ENCODE measurements around the gene NUBP2. TPM values are rescaled to one million over a fixed set of nuclear protein-coding genes. Genes with fewer than 3 reads are reported as not detected.

The NUBP2 gene
- total RNA-seq, 1 donor from 2014 or later: 81.6 TPM

GRCh38 chr16:1770328-1771187 lies 12.2 kb upstream of the NUBP2 start:
- H3K27ac Mint-ChIP-seq: peak overlapping the region; percentile 63
- no peaks in the 10 kb centered on the region for H3K27me3 Mint-ChIP-seq (ENCODE audit: insufficient read depth)
- peaks cover 8% of the 10 kb centered on the region for H3K4me1 Mint-ChIP-seq (ENCODE audit: low read depth)
- peaks cover 19% of the 10 kb centered on the region for H3K36me3 Mint-ChIP-seq (ENCODE audit: low read depth)
- DNase-seq (ENCODE audit: low spot score): peak; percentile 37
- H3K9me3 Mint-ChIP-seq: no peaks in the 10 kb centered on the region
- intact Hi-C loops (cut with micrococcal nuclease): loop anchor here (5.0 kb wide), 1 partner anchor 63 kb away; the partner anchor contains the start of gene MAPK8IP3
- H3K4me3 Mint-ChIP-seq: peak overlapping the region; percentile 100

- H3K4me1 Mint-ChIP-seq (ENCODE audit: low read depth): peaks cover 8% of the 10 kb centered on the region
- peaks cover 19% of the 10 kb centered on the region for H3K36me3 Mint-ChIP-seq (ENCODE audit: low read depth)
- no peaks in the 10 kb centered on the region for H3K9me3 Mint-ChIP-seq
- peak within 1 kb of the TSS; percentile 98 for H3K27ac Mint-ChIP-seq
- H3K4me3 Mint-ChIP-seq: peak within 1 kb of the TSS; percentile 100
- peak; percentile 80 for DNase-seq (ENCODE audit: low spot score)
- H3K27me3 Mint-ChIP-seq (ENCODE audit: insufficient read depth): no peaks in the 10 kb centered on the region
- intact Hi-C loops (cut with micrococcal nuclease): loop anchor here (5.0 kb wide), 1 partner anchor 64 kb away; the partner anchor contains the start of gene MAPK8IP3
Measured at GRCh38 chr16:1771188-1771863, 11.4 kb upstream of the NUBP2 start, which contains the start of gene NME3. TSS of gene NME3 (minus strand) at chr16:1771543. CDS start at chr16:1771534, 9 bp downstream.

GRCh38 chr16:1771864-1772361 lies 10.8 kb upstream of the NUBP2 start:
- Mint-ChIP-seq H3K4me3 (peak overlapping the region; percentile 100), H3K4me1 (ENCODE audit: low read depth) (peaks cover 8% of the 10 kb centered on the region), H3K27ac (peak overlapping the region; percentile 98), H3K27me3 (ENCODE audit: insufficient read depth) (no peaks in the 10 kb centered on the region), H3K36me3 (ENCODE audit: low read depth) (peaks cover 18% of the 10 kb centered on the region), H3K9me3 (no peaks in the 10 kb centered on the region)
- intact Hi-C loops (cut with micrococcal nuclease): loop anchor here (2.0 to 5.0 kb wide), 3 partner anchors 65 to 171 kb away; partner anchors contain the start of genes CRAMP1, IFT140, MAPK8IP3 and MSRB1
- no peak for DNase-seq (ENCODE audit: low spot score)

- Mint-ChIP-seq H3K27ac (peak within 1 kb of the TSS; percentile 98), H3K36me3 (ENCODE audit: low read depth) (peaks cover 16% of the 10 kb centered on the region), H3K27me3 (ENCODE audit: insufficient read depth) (no peaks in the 10 kb centered on the region), H3K9me3 (no peaks in the 10 kb centered on the region), H3K4me1 (ENCODE audit: low read depth) (peaks cover 8% of the 10 kb centered on the region), H3K4me3 (peak within 1 kb of the TSS; percentile 100)
- DNase-seq (ENCODE audit: low spot score): peak; percentile 46
- intact Hi-C loops (cut with micrococcal nuclease): loop anchor here (2.0 to 5.0 kb wide), 3 partner anchors 65 to 170 kb away; partner anchors contain the start of genes CRAMP1, IFT140, MAPK8IP3 and MSRB1
Measured at GRCh38 chr16:1772362-1772907, 10.3 kb upstream of the NUBP2 start, which contains the start of gene EME2. TSS of gene EME2 (plus strand) at chr16:1772810. CDS start at chr16:1773228, 418 bp downstream.

- DNase-seq (ENCODE audit: low spot score): peak; percentile 82
- Mint-ChIP-seq H3K4me3 (peak within 1 kb of the TSS; percentile 100), H3K4me1 (ENCODE audit: low read depth) (peaks cover 8% of the 10 kb centered on the region), H3K9me3 (no peaks in the 10 kb centered on the region), H3K27ac (peak within 1 kb of the TSS; percentile 98), H3K27me3 (ENCODE audit: insufficient read depth) (no peaks in the 10 kb centered on the region), H3K36me3 (ENCODE audit: low read depth) (peaks cover 13% of the 10 kb centered on the region)
- intact Hi-C loops (cut with micrococcal nuclease): loop anchor here (1.0 to 5.0 kb wide), 6 partner anchors 9 to 170 kb away; partner anchors contain the start of genes CRAMP1, HAGH, IFT140 and JPT2
Measured at GRCh38 chr16:1772908-1773702, 9.7 kb upstream of the NUBP2 start, which contains the start of gene MRPS34. TSS of gene MRPS34 (minus strand) at chr16:1773134. CDS start at chr16:1773119, 15 bp downstream.

GRCh38 chr16:1773703-1774447 lies 8.9 kb upstream of the NUBP2 start:
- DNase-seq (ENCODE audit: low spot score): peak; percentile 24
- Mint-ChIP-seq H3K27me3 (ENCODE audit: insufficient read depth) (no peaks in the 10 kb centered on the region), H3K9me3 (no peaks in the 10 kb centered on the region), H3K36me3 (ENCODE audit: low read depth) (peaks cover 12% of the 10 kb centered on the region), H3K27ac (peak overlapping the region; percentile 52), H3K4me1 (ENCODE audit: low read depth) (peaks cover 8% of the 10 kb centered on the region), H3K4me3 (peak overlapping the region; percentile 100)
- intact Hi-C loops (cut with micrococcal nuclease): loop anchor here (1.0 to 5.0 kb wide), 6 partner anchors 8 to 169 kb away; partner anchors contain the start of genes CRAMP1, HAGH, IFT140 and JPT2

GRCh38 chr16:1774448-1774780 lies 8.3 kb upstream of the NUBP2 start:
- DNase-seq (ENCODE audit: low spot score): no peak
- Mint-ChIP-seq H3K9me3 (no peaks in the 10 kb centered on the region), H3K27ac (no peak overlapping the region), H3K27me3 (ENCODE audit: insufficient read depth) (no peaks in the 10 kb centered on the region), H3K36me3 (ENCODE audit: low read depth) (peaks cover 12% of the 10 kb centered on the region), H3K4me3 (peak overlapping the region; percentile 100), H3K4me1 (ENCODE audit: low read depth) (peaks cover 8% of the 10 kb centered on the region)
- intact Hi-C loops (cut with micrococcal nuclease): loop anchor here (5.0 kb wide), 1 partner anchor 67 kb away; the partner anchor contains the start of gene MAPK8IP3

- H3K36me3 Mint-ChIP-seq (ENCODE audit: low read depth): peaks cover 10% of the 10 kb centered on the region
- intact Hi-C loops (cut with micrococcal nuclease): no loop called here
Measured at GRCh38 chr16:1775006-1775845, 7.5 kb upstream of the NUBP2 start.

GRCh38 chr16:1775846-1776671 lies 6.7 kb upstream of the NUBP2 start:
- no peaks in the 10 kb centered on the region for H3K9me3 Mint-ChIP-seq
- H3K4me3 Mint-ChIP-seq: no peak overlapping the region
- DNase-seq (ENCODE audit: low spot score): no peak
- H3K36me3 Mint-ChIP-seq (ENCODE audit: low read depth): peaks cover 9% of the 10 kb centered on the region
- H3K27ac Mint-ChIP-seq: no peak overlapping the region
- H3K27me3 Mint-ChIP-seq (ENCODE audit: insufficient read depth): no peaks in the 10 kb centered on the region
- intact Hi-C loops (cut with micrococcal nuclease): no loop called here
- peaks cover 8% of the 10 kb centered on the region for H3K4me1 Mint-ChIP-seq (ENCODE audit: low read depth)

More at GRCh38 chr16:1775006-1775845, 7.5 kb upstream of the NUBP2 start:
- Mint-ChIP-seq H3K27me3 (ENCODE audit: insufficient read depth) (no peaks in the 10 kb centered on the region), H3K27ac (no peak overlapping the region), H3K9me3 (no peaks in the 10 kb centered on the region), H3K4me3 (peak overlapping the region; percentile 60), H3K4me1 (ENCODE audit: low read depth) (peaks cover 8% of the 10 kb centered on the region)
- DNase-seq (ENCODE audit: low spot score): no peak

- H3K27ac Mint-ChIP-seq: no peak overlapping the region
- no peaks in the 10 kb centered on the region for H3K27me3 Mint-ChIP-seq (ENCODE audit: insufficient read depth)
- intact Hi-C loops (cut with micrococcal nuclease): no loop called here
- H3K4me1 Mint-ChIP-seq (ENCODE audit: low read depth): peaks cover 8% of the 10 kb centered on the region
- peaks cover 9% of the 10 kb centered on the region for H3K36me3 Mint-ChIP-seq (ENCODE audit: low read depth)
- H3K9me3 Mint-ChIP-seq: no peaks in the 10 kb centered on the region
- H3K4me3 Mint-ChIP-seq: no peak overlapping the region
- no peak for DNase-seq (ENCODE audit: low spot score)
Measured at GRCh38 chr16:1776672-1776955, 6.1 kb upstream of the NUBP2 start.
